Measurements from ENCODE around the gene LIG3.
"Not testable (repeated sequence)": the region's sequence is repeated elsewhere in the genome, so short reads cannot be mapped to it uniquely, and the experiment has no call there.

LIG3 gene

GRCh38 chr17:34999456-34999855 lies 19.1 kb downstream of the LIG3 start:
- DNase-seq (ENCODE audit: low read depth): no peak

- not testable (repeated sequence) for DNase-seq (ENCODE audit: low read depth)
Measured at GRCh38 chr17:35000965-35001364, 20.7 kb downstream of the LIG3 start.

GRCh38 chr17:35001549-35001948 lies 21.2 kb downstream of the LIG3 start:
- no peak for DNase-seq (ENCODE audit: low read depth)

GRCh38 chr17:35002876-35003551 lies 22.7 kb downstream of the LIG3 start:
- DNase-seq (ENCODE audit: low read depth): no peak

GRCh38 chr17:35003778-35004177 lies 23.5 kb downstream of the LIG3 start:
- DNase-seq (ENCODE audit: low read depth): no peak

- DNase-seq (ENCODE audit: low read depth): no peak
Measured at GRCh38 chr17:35006345-35006744, 26.0 kb downstream of the LIG3 start.

- DNase-seq (ENCODE audit: low read depth): no peak
Measured at GRCh38 chr17:35006961-35007360, 26.6 kb downstream of the LIG3 start.

- DNase-seq (ENCODE audit: low read depth): no peak
Measured at GRCh38 chr17:35010093-35010492, 29.8 kb downstream of the LIG3 start.

- DNase-seq (ENCODE audit: low read depth): no peak
Measured at GRCh38 chr17:35011671-35012216, 31.4 kb downstream of the LIG3 start.

- no peak for DNase-seq (ENCODE audit: low read depth)
Measured at GRCh38 chr17:35016369-35016768, 36.1 kb downstream of the LIG3 start.

GRCh38 chr17:35017021-35017420 lies 36.7 kb downstream of the LIG3 start:
- no peak for DNase-seq (ENCODE audit: low read depth)

- no peak for DNase-seq (ENCODE audit: low read depth)
Measured at GRCh38 chr17:35018814-35019213, 38.5 kb downstream of the LIG3 start.

- no peak for DNase-seq (ENCODE audit: low read depth)
Measured at GRCh38 chr17:35019386-35020179, 39.3 kb downstream of the LIG3 start.

- DNase-seq (ENCODE audit: low read depth): no peak
Measured at GRCh38 chr17:35021520-35022380, 41.4 kb downstream of the LIG3 start.

GRCh38 chr17:35022536-35023063 lies 42.3 kb downstream of the LIG3 start:
- DNase-seq (ENCODE audit: low read depth): peak; percentile 83

- DNase-seq (ENCODE audit: low read depth): no peak
Measured at GRCh38 chr17:35023538-35023937, 43.2 kb downstream of the LIG3 start.

GRCh38 chr17:35025541-35025940 lies 45.2 kb downstream of the LIG3 start:
- DNase-seq (ENCODE audit: low read depth): no peak

GRCh38 chr17:35028097-35028496 lies 47.8 kb downstream of the LIG3 start:
- DNase-seq (ENCODE audit: low read depth): not testable (repeated sequence)

GRCh38 chr17:35028531-35029262 lies 48.4 kb downstream of the LIG3 start:
- no peak for DNase-seq (ENCODE audit: low read depth)

- no peak for DNase-seq (ENCODE audit: low read depth)
Measured at GRCh38 chr17:35030780-35031179, 50.5 kb downstream of the LIG3 start.

GRCh38 chr17:35038453-35038852 lies 58.1 kb downstream of the LIG3 start:
- DNase-seq (ENCODE audit: low read depth): no peak

Data from stromal cell of bone marrow (primary cell).